NCI-H1092 (cell line): ENCODE results near the gene FYN.
"Not testable (repeated sequence)": the region's sequence is repeated elsewhere in the genome, so short reads cannot be mapped to it uniquely, and the experiment has no call there.

Experiments
- DNase-seq: peaks from one replicate; lab custom pipeline; 2025; lab: John Stamatoyannopoulos, UW

Gene FYN

DNA sequence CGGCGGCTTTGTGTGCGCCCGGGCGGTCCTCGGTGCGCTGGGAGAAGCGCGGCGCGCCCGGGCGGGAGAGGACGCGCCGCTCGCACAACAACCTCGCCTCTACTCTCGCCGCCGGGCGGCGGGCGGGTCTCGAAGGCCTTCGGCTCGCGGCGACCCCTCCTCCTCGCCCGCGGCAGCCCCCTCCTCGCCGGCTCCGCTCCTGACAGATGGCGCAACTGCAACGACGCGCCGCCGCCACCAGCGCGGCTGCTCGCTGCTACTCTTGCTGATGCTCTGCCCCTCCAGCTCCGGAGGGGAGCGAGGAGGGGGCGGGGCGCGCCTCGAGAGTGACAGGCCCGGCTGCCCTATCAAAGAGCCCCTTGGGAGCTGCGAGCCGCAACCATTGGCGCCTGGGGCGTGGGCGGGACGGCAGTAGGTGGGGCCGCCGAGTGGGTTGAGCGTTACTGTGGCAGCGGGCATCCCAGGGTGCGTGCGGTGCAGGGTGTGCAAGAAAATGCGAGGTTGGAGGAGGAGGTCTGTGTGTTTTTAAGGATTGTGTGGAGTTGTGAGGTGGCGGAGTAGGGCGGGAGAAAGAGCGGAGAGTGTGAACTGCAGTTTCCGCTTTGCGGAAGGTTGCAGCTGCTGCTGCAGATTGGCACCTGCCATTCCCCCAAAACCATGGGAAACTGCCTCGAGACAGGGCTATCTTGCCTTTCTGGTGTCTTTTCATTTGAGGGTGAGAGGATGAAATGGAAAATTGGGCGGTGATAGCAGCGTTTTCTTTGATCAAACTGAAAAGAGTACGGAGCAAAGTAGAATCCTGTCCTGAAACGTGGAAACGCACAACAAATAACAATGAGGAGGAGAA is at the start of gene FYN:
Gene FYN (minus strand): TSS at position 275 of the 847 bp plus-strand sequence. CDS start 153,401 bp downstream, outside the sequence.
- peak; percentile 94 for DNase-seq

DNA sequence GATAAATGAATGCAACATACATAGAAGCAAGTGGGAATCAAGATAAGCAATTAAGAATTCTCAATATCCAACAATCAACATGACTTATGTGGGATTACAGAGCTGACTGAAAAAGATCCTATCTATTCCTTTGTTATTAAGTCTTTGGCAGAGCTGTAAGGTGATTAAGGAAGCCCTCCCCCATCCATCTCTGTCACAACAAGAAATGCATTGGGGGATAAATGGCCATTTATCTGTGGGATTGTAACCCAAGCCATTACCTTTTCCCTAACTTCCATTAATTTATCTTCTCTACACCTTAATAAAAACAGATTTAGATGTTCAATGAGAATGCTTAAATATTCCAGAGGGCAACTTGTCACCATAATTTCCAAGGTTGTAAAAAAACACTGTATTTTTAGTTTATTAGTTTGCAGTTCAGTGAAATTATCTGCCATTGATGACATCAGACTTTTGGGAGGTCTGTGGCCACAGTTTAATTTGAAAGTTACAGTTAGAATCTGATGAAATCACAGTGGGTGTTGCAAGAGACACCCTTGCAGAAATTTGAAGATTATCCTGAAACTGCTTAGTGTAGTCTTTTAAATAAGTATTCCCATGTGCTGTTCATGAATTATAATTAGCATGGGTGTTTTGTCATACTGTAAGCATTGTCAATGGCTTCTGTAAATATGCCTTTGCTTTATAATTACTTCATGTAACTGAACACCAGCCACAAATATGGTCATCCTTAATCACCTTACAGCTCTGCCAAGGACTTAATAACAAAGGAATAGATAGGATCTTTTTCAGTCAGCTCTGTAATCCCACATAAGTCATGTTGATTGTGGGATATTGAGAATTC is 49.4 kb upstream of the FYN start:
- DNase-seq = no peak

DNA sequence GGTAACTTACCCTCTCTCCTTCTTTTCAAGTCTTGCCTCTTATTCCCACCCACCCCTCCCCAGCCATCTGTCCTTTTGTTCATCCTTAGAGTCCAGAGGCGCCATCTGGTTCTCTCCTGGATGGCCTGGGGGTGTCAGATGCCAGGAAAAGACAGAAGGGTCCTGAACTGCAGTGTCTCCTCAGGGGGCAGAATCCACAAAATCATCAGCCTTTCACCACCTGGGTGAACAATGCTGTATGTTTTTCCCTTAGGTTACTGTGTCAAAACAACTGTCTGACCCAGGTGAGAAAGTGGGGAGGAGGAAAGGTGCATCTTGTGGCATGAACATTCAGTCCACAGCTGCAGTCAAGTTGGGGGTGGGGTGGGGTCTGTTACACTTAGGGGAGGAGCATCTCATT is 47.9 kb upstream of the FYN start:
- DNase-seq = peak; percentile 13

DNA sequence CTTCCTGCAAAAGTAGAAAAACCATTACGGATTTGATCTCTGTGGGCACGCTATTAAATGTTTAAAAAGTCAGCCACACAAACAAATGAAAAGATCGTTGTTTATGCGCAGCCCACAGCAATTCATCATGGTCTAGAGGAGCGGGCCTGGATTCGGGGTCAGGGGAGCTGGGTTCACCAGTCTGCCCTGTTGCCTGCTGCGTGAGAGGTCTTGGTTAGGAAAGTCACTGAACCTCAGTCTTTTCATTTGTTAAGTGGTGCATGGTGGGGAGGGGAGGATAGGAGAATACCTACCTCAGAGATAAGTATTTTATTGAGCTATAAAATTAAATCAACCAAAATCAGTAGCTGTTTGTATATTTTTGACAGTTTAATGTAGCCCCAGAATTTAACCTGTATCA is 47.3 kb upstream of the FYN start:
- no peak for DNase-seq

DNA sequence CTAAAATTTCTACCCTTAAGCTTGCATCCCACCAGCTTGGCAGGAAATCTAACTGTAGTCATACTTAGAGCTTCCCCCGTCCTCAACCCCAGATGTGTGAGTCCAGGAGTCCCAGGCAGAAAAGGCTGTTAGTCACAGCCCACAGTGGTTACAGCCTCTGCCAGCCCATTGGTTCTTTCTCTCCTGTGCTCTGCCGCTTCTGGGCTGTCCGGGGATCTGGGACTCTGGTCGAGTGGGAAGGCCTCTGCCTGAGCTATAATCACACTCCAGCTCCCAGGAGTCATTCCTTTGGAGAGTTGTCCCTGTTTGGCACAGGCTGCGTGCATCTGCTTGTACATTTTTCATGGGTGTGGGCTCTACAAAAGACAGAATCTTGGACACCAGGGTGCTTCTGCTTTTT is 45.6 kb upstream of the FYN start:
- DNase-seq = no peak

DNA sequence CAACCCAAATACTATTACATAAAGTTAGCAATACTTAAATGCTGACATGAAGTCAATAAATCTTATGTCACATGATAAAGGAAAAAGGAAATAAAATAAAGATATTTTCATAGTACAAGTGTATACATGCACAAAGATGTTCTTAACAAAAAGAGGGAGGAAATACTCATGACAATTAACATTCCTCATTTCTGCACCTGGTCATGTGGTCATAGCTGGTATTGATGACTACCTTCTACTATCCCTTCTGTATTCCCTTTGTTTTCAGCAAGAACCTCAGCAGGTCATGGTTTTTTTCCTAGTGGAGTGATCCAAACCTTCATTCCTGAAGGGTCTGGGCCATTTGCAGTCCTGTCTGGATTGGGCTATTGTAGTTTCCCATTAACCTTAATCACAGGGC is 43.5 kb upstream of the FYN start:
- DNase-seq = no peak

DNA sequence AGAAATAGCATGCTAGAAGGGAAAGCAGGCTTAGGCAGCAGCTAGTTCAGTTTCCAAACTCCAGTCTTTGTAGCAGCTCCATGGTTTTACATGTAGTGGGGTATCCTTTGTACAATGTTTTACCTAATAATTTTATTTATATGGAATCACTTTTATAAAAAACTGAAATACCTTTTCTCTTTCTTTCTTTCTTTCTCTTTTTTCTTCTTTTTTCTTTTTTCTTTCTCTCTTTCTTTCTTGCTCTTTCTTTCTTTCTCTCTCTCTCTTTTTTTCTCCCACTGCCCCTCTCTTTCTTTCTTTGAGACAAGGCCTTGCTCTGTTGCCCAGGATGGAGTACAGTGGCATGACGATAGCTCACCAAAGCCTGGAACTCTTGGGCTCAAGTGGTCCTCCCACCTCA is 41.4 kb upstream of the FYN start:
- DNase-seq = no peak

DNA sequence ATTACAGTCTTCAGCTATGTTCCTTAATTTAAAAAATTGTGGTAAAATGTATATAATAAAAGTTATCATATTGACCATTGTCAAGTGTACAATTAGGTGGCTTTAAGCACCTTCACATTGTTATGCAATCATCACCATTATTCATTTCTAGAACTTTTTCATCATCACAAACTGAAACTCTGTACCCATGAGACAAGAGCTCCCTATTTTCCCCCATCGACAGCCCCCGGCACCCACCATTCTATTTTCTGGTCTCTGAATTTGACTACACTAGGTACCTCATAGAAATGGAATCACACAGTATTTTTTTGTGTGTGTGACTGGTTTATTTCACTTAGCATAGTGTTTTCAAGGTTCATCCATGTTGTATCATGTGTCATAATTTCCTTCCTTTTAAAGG is 39.7 kb upstream of the FYN start:
- no peak for DNase-seq

DNA sequence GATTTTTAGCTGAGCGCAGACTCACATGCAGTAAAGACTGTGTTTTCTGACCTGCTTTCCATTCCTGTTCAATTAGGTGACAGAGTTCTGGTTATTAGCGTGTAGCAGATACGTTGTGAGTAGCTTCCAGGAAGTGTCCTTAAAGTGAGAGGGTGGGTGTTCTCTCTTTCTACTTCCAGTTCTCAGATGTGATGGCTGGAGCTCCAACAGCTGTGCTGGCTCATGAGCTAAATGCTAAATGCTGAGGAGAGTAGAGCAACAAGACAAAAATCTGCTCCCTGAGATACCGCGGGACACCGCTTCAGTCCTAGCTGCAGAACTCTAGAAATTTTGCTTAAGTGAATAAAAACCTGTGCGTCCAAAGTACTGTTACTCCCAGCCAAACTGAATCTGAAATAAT is 38.2 kb upstream of the FYN start:
- no peak for DNase-seq

DNA sequence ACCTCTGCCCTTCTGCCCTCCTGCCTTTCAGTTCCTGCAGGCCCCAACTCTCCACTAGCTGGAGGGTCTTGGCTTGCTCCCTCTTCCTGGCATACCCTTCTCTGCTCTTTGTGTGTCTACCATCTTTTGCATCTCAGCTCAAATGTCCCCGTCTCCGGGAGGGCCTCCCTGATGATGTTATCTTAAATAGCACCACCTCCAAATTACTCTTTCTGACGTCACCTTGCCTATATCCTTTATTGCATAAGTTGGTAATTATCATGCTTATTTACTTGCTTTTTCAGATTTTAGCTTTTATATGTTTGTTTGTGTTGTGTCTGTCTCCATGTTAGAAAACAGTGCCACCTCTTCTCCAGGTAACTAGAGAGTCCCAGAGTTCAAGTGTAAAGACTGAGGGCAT is 36.0 kb upstream of the FYN start:
- no peak for DNase-seq

DNA sequence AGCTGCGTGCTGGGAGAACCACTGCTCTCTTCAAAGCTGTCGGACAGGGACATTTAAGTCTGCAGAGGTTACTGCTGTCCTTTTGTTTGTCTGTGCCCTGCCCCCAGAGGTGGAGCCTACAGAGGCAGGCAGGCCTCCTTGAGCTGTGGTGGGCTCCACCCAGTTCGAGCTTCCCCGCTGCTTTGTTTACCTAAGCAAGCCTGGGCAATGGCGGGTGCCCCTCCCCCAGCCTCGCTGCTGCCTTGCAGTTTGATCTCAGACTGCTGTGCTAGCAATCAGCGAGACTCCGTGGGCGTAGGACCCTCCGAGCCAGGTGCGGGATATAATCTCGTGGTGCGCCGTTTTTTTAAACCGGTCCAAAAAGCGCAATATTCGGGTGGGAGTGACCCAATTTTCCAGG is 35.1 kb upstream of the FYN start:
- DNase-seq = not testable (repeated sequence)

DNA sequence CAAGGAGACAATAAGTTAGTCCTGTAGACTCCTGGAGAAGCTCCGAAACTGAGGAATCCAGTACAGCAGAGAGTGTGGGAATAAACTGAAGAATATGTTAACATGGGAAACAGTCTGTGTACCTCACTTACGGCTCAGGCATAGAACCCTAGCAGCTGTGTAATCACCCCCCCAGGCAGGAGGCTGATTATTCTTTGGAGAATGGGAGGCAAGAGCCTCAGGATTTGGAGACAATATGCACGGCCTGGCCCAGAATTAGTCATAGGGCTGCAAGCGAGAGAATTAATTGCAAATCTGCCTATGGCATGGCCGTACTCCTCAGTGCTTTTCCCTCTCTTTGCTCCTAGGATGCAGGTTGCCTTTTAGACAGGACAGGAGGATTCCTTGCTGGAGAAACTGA is 27.5 kb upstream of the FYN start:
- DNase-seq = no peak

DNA sequence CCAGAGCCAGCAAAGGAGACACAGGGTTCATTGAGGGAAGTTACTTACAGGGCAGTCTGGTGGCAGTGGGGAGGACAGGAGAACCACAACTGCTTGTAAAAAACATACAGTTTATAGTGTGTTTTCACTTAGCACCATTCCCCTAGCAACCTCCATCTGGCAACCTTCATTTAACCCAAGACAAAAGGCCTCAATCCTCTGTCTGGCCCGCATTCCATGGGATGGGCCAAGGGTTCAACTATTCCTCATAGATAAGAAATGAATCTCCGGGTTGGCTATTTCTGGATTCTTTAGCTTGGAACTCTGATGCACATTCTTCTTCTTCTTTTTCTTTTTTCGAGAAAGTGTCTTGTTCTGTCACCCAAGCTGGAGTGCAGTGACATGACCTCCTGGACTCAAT is 26.3 kb upstream of the FYN start:
- DNase-seq = no peak

DNA sequence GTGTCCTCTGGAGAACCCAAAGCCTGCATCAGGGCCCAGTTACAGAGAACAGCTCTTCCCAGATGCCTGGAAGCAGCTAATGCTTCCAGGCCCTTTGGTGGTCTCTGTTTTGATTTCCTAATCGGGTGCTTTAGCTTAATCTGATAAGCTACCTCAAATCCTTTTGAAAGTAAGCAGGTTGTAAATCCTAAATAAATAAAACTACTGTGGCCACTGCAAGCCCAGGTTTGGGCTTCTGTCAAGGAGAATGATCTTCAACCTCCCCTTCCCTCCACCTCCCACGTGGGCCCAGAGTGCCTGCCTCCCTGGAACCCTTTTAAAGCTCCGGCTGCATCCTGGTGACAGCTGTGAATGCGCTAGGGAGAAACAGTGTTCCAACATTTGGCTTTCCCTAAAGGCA is 25.2 kb upstream of the FYN start:
- no peak for DNase-seq

DNA sequence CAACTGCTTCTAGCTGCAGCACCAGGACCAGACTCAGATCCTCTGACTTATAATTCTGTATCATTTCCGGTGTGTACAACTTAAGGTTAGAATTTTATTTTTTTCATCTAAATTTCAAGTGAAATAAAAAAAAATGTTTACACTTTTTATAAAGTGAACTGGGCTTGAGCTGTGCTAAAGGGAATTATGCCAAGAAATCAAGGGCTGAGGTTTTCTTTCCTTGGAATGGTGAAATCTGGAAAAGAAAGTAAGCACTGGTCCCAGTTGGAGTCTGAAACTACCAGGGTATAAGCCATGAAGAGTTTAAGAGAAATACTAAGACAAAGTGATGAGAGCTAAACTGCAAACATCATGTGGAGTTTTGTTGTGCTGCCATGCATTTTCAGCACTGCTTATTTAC is 21.7 kb upstream of the FYN start:
- no peak for DNase-seq

DNA sequence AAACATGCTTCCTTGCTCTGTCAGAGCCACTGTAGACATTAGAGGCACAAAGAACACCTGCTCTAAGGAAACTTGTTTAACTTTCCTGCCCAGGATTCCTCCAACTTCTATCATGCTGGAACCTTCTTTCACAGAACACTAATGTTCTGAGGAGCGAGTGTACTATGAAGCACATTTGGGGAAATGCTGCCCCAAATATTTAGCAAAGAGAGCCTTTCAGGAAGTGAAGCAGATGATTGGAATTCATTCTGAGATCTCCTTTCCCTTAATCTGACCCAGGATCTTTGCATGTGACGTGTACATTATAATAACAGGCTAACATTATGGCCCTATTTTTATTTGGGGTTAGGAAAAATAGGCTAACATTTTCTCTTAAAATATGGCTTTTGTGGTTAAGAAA is 21.0 kb upstream of the FYN start:
- no peak for DNase-seq

DNA sequence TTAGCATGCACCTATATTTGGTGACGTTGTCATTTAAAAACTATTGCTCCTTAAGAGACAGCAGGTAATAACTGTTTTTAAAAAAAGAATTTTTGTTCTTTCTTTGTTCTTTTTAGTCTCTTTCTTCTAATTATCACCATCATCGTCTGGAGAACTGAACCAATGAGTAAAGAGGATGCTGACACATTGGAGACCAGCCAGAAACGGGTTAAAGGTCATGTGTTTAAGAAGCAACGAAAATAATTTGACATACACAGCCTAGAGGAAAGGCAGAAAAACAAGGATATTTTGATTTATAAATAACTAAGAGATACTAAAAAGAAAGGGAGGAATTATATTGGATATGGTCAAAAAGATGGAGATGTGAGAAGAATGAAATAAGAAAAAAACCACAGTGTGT is 19.2 kb upstream of the FYN start:
- no peak for DNase-seq

DNA sequence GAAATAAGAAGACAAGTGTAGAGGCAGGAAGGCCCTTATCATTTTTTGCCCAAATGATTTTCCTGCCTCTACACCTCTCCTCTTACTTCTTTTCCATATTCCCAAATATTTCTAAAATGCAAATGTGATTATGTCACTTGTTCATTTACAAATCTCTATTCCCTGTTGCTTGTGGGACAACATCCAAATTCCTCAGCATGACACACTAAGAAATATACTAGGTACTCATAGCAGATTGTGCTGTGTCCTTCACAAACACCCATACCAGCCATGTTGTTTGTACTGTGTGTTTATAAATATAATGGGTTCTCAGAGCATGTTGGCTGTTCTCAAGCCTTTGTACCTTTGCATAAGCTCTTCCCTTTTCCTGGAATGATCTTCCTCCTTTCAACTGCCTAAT is 17.7 kb upstream of the FYN start:
- DNase-seq = no peak

DNA sequence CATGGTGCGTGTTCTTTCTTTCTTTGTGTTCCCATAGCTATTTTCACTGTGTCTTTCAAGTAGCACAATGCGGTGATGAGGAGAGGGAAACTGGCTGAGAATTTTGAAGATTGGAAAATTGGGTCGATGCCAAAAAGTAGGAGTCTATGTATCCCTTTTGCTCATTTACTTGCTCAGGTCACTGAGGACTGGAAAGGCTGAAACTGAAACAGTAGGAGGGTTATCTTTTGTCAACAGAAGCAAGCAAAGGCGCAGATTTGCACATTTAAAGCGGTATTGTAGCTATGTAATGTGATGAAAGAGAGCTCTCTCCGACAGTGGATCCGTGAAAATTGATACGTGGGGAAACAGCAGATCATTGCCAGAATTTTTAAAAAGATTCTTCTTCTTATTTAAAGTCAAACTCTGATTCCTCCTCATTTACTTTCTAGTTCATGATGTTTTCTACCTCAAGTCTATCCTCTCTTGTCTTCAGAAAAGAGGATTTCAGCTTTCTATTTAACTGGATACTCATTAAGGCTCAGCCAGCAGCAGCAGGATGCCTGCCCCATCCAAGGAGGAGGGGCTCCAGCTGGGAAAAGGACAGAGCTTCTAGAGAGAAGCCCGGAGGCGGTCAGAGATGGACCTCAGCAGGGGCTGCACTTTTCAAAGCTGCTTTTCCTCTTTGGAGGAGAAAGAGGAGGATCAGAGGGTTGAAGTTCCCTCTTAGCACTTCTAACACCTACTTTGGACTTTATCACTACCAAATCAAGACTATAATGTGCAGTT is 15.9 kb upstream of the FYN start:
- peak; percentile 10 for DNase-seq

DNA sequence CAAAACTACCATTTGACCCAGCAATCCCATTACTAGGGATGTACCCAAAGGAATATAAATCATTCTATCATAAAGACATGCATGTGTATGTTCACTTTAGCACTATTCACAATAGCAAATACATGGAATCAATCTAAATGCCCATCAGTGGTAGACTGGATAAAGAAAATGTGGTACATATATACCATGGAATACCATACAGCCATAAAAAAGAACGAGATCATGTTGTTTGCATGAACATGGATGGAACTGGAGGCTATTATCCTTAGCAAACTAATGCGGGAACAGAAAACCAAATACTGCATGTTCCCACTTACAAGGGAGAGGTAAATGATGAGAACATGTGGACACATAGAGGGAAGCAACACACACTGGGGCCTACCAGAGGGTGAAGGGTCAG is 13.5 kb upstream of the FYN start:
- not testable (repeated sequence) for DNase-seq

DNA sequence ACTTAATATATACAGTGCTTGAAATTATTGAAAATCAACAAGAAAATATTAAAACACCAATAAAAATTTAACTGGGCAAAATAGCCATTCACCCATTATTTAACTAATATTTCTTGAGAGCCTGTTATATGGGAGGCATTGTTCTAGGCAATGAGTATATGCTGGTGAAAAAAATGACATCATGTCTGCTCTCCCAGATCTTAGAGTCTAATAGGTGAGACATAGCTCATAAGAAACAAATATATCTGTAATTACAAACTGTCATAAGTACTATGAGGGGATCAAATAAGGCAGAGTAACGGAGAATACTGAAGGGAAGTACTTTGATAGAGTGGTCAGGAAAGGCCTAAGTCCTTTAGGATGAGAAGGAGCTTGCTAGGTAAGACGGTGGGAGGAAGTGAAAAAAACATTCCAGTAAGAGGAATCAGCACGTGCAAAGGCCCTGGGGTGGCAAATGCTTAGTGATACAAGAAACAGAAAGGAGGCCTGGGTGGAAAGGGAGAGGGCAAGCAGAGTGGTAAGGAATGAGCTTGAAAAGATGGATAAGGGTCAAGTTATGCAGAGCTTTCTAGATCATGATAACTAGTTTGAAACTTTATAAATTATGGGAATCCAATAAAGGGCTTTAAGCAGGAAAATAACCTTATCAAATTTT is 12.2 kb upstream of the FYN start:
- DNase-seq = no peak

DNA sequence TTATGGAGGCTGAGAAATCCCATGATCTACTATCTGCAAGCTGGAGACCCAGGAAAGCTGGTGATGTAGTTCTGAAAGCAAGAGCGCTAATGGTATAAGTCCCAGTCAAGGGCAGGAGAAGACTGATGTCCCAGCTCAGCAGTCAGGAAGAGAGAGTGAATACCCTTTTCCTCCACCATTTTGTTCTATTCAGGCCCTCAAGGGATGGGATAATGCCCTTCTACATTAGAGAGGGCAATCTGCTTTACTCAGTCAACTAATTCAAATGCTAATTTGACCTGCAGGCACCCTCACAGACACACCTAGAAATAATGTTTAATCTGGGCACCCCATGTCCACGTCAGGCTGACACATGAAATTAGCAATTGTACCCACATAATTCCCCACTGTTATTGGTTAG is 10.8 kb upstream of the FYN start:
- no peak for DNase-seq
